OCI-LY3 (cell line): ENCODE data around the gene DCAKD.
"Not testable (repeated sequence)": the region's sequence is repeated elsewhere in the genome, so short reads cannot be mapped to it uniquely, and the experiment has no call there.

ENCODE experiments used
- H2AFZ ChIP-seq: fragments of 200-600, 300-600 bp; shearing (Covaris generic); 2 replicates; pipeline ENCODE4 v1.6.0; 2014; ENCODE audit warnings: antibody characterized with exemption, low read depth, low read length
- H3K27ac ChIP-seq: fragments of 200-600, 300-600 bp; sonication (generic); 2 replicates; pipeline ENCODE4 v1.5.1; 2014; ENCODE audit warnings: mild to moderate bottlenecking, low read length, moderate library complexity, mixed read lengths
- H3K27me3 ChIP-seq: fragments of 200-600, 300-600 bp; sonication (generic); 2 replicates; pipeline ENCODE4 v1.6.1; 2014; ENCODE audit warnings: low read depth, low read length, mixed read lengths
- H3K36me3 ChIP-seq: fragments of 200-600, 300-600 bp; sonication (generic); replicated peaks from 2 replicates; pipeline ENCODE3; 2014; ENCODE audit warnings: low read depth, low read length, mixed read lengths
- H3K4me1 ChIP-seq: fragments of 300-600, 200-600 bp; sonication (generic); 2 replicates; pipeline ENCODE4 v1.6.1; 2014; ENCODE audit warnings: low read length, mixed read lengths
- H3K4me2 ChIP-seq: fragments of 200-600, 300-600 bp; sonication (generic); 2 replicates; pipeline ENCODE4 v1.6.1; 2014; ENCODE audit warnings: low read length, mixed read lengths
- H3K4me3 ChIP-seq: fragments of 300-600, 200-600 bp; sonication (generic); 2 replicates; pipeline ENCODE4 v1.5.1; 2014; ENCODE audit warnings: antibody characterized with exemption, mild to moderate bottlenecking, low read length, moderate library complexity
- H3K79me2 ChIP-seq: fragments of 300-600, 200-600 bp; shearing (Covaris generic); 2 replicates; pipeline ENCODE4 v1.6.1; 2014; ENCODE audit warnings: mild to moderate bottlenecking, low read length, mixed read lengths
- H3K9ac ChIP-seq: fragments of 300-600, 200-600 bp; shearing (Covaris generic); 2 replicates; pipeline ENCODE4 v1.6.0; 2014; ENCODE audit warnings: mild to moderate bottlenecking, low read length, moderate library complexity
- H3K9me3 ChIP-seq: fragments of 200-600, 300-600 bp; shearing (Covaris generic); 2 replicates; pipeline ENCODE4 v1.6.1; 2014; ENCODE audit warnings: low read length, mixed read lengths; ENCODE audit not compliant: insufficient read depth
- H4K20me1 ChIP-seq: fragments of 200-600, 300-600 bp; sonication (generic); 2 replicates; pipeline ENCODE4 v1.6.1; 2016; ENCODE audit warnings: low read length, mixed read lengths; ENCODE audit not compliant: insufficient read depth
- CTCF ChIP-seq: fragments of 200-600, 300-600 bp; sonication (generic); IDR thresholded peaks from 2 replicates; pipeline ENCODE4 v1.5.1; 2014; ENCODE audit warnings: antibody characterized with exemption, low read length, low read depth
- EZH2phosphoT487 ChIP-seq: fragments of 200-600 bp; shearing (Covaris generic); IDR thresholded peaks from 2 replicates; pipeline ENCODE4 v1.6.1; 2018; ENCODE audit warnings: antibody characterized with exemption, mixed run types, low read depth

Gene DCAKD

DNA sequence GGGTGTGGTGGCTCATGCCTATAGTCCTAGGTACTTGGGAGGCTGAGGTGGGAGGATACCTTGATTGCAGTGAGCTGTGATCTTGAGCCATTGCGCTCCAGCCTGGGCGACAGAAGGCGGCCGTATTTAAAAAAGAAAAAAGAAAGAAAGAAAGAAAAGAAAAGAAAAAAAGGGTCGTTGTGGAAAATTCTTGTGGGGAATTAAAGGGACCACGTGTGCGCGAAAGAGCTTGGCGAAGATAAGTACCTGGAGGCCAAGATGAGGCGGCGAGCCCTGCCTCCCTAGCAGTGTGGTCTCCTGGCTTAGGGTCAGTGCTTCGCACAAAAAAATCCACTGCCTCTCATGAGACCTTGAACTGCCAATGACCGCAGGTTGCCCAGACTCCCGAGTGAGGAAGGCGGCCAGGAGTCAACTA lies 9.0 kb upstream of the DCAKD start:
- H3K27ac ChIP-seq, result peak overlapping the region; percentile 69
- peak overlapping the region; percentile 82 for H3K4me3 ChIP-seq
- TF ChIP-seq CTCF (no peak), EZH2phosphoT487 (no peak)
- H3K9me3 ChIP-seq, result no peaks in the 10 kb centered on the region
- no peaks in the 10 kb centered on the region for H3K27me3 ChIP-seq
- peak overlapping the region; percentile 88 for H3K9ac ChIP-seq
- 0 out of 2 replicates have a peak, but pooled peaks cover 2% of the 10 kb centered on the region for H4K20me1 ChIP-seq
- H3K4me1 ChIP-seq, result peaks cover 23% of the 10 kb centered on the region
- H3K4me2 ChIP-seq, result peak overlapping the region; percentile 80
- peaks cover 63% of the 10 kb centered on the region for H3K79me2 ChIP-seq
- peaks cover 21% of the 10 kb centered on the region for H3K36me3 ChIP-seq
- peak overlapping the region; percentile 44; the same call in 1 of the 2 replicates for H2AFZ ChIP-seq

GRCh38 chr17:45052052-45052772 lies 780 bp upstream of the DCAKD start:
- Histone ChIP-seq H3K79me2 (peaks cover 21% of the 10 kb centered on the region), H3K4me2 (peak overlapping the region; percentile 97), H4K20me1 (no peaks in the 10 kb centered on the region), H3K4me1 (peaks cover 11% of the 10 kb centered on the region), H3K27me3 (no peaks in the 10 kb centered on the region), H3K27ac (peak overlapping the region; percentile 64), H3K36me3 (peaks cover 4% of the 10 kb centered on the region), H2AFZ (no peak overlapping the region; the same call in 1 of the 2 replicates), H3K9ac (peak overlapping the region; percentile 91), H3K9me3 (no peaks in the 10 kb centered on the region), H3K4me3 (peak overlapping the region; percentile 90)
- no peak for TF ChIP-seq CTCF
- no peak for TF ChIP-seq EZH2phosphoT487

GRCh38 chr17:45051720-45052051 lies 254 bp upstream of the DCAKD start:
- Histone ChIP-seq H3K4me3 (peak overlapping the region; percentile 90; the same call in 1 of the 2 replicates), H3K79me2 (peaks cover 21% of the 10 kb centered on the region), H3K4me1 (peaks cover 11% of the 10 kb centered on the region), H3K9ac (peak overlapping the region; percentile 91; the same call in 1 of the 2 replicates)
- not testable (repeated sequence) for H3K27ac ChIP-seq, H3K36me3 ChIP-seq, H4K20me1 ChIP-seq, H3K9me3 ChIP-seq, H3K4me2 ChIP-seq, H2AFZ ChIP-seq, H3K27me3 ChIP-seq

- Histone ChIP-seq H2AFZ (0 out of 2 replicates have a peak overlapping the region, but pooled peaks have one; percentile 35), H3K9me3 (no peaks in the 10 kb centered on the region), H3K4me2 (peak overlapping the region; percentile 100), H3K79me2 (peaks cover 21% of the 10 kb centered on the region), H3K36me3 (peaks cover 4% of the 10 kb centered on the region), H3K4me3 (peak overlapping the region; percentile 89), H4K20me1 (no peaks in the 10 kb centered on the region), H3K4me1 (peaks cover 11% of the 10 kb centered on the region), H3K27me3 (no peaks in the 10 kb centered on the region), H3K27ac (peak overlapping the region; percentile 86), H3K9ac (peak overlapping the region; percentile 97)
- TF ChIP-seq EZH2phosphoT487 (no peak), CTCF (no peak)
These were observed 862 bp downstream of the DCAKD start for GRCh38 chr17:45050481-45051059.
